ENCODE measurements around the gene AP1M2. TPM values are rescaled to one million over a fixed set of nuclear protein-coding genes. Genes with fewer than 3 reads are reported as not detected.

Gene AP1M2
- total RNA-seq, 1 donor from 2014 or later = 3.6 TPM

- H3K9ac ChIP-seq = no peak overlapping the region
- Mint-ChIP-seq H3K4me3 (no peak overlapping the region), H3K36me3 (peaks cover 27% of the 10 kb centered on the region), H3K4me1 (no peaks in the 10 kb centered on the region), H3K27ac (no peak overlapping the region), H3K9me3 (no peaks in the 10 kb centered on the region), H3K27me3 (ENCODE audit: insufficient read depth, low read depth) (no peaks in the 10 kb centered on the region)
- no peak overlapping the region for H2AFZ ChIP-seq (replicated peaks)
- H3K27me3 ChIP-seq = no peaks in the 10 kb centered on the region
- no peaks in the 10 kb centered on the region for H4K20me1 ChIP-seq (ENCODE audit: low read depth)
- TF ChIP-seq CTCF (IDR thresholded peaks at IDR 0.05) = no peak
- no peak for TF ChIP-seq EZH2 (IDR thresholded peaks at IDR 0.05)
- no peak for TF ChIP-seq EZH2phosphoT487 (IDR thresholded peaks at IDR 0.05)
- H3K36me3 ChIP-seq = no peaks in the 10 kb centered on the region
- H3F3A ChIP-seq (ENCODE audit: low read depth) = no peaks in the 10 kb centered on the region
- H3K4me2 ChIP-seq = no peak overlapping the region
- no peaks in the 10 kb centered on the region for H3K79me2 ChIP-seq (ENCODE audit: low read depth)
- no peaks in the 10 kb centered on the region for H3K4me1 ChIP-seq
- H3K27ac ChIP-seq = no peak overlapping the region
- H3K4me3 ChIP-seq = no peak overlapping the region
- H3K9me3 ChIP-seq (ENCODE audit: low read depth) = no peaks in the 10 kb centered on the region
- no peak for DNase-seq (ENCODE audit: low spot score)
These were observed 47.3 kb upstream of the AP1M2 start for GRCh38 chr19:10634430-10634829.

DNA sequence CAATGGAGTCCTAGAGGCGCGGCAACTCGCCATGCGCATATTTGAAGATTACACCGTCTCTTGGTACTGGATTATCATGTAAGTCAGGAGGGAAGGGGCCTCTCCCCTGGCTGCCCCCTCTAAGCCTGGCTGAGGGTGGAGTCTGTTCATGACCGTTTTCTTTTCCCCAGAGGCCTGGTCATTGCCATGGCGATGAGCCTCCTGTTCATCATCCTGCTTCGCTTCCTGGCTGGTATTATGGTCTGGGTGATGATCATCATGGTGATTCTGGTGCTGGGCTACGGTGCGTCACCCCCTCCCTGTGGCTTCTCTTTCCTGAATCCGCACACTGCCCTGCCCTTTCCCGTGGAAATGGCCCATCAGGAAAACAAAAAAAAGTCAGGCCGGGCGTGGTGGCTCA, 44.8 kb upstream of the AP1M2 start:
- H3K27ac ChIP-seq = no peak overlapping the region
- no peaks in the 10 kb centered on the region for H3K9me3 ChIP-seq (ENCODE audit: low read depth)
- no peaks in the 10 kb centered on the region for H3K36me3 ChIP-seq
- no peak overlapping the region for H3K4me3 ChIP-seq
- Mint-ChIP-seq H3K36me3 (peaks cover 23% of the 10 kb centered on the region), H3K4me1 (no peaks in the 10 kb centered on the region), H3K4me3 (peak overlapping the region; percentile 6), H3K9me3 (no peaks in the 10 kb centered on the region), H3K27ac (no peak overlapping the region), H3K27me3 (ENCODE audit: insufficient read depth, low read depth) (no peaks in the 10 kb centered on the region)
- H4K20me1 ChIP-seq (ENCODE audit: low read depth) = no peaks in the 10 kb centered on the region
- no peak overlapping the region for H3K9ac ChIP-seq
- H3K79me2 ChIP-seq (ENCODE audit: low read depth) = peaks cover 4% of the 10 kb centered on the region
- H3K4me2 ChIP-seq = no peak overlapping the region
- H3F3A ChIP-seq (ENCODE audit: low read depth) = no peaks in the 10 kb centered on the region
- H2AFZ ChIP-seq (replicated peaks) = no peak overlapping the region
- H3K4me1 ChIP-seq = no peaks in the 10 kb centered on the region
- no peaks in the 10 kb centered on the region for H3K27me3 ChIP-seq
- no peak for DNase-seq (ENCODE audit: low spot score)
- no peak for TF ChIP-seq EZH2phosphoT487 (IDR thresholded peaks at IDR 0.05)
- TF ChIP-seq EZH2 (IDR thresholded peaks at IDR 0.05) = no peak
- TF ChIP-seq CTCF (IDR thresholded peaks at IDR 0.05) = no peak

DNA sequence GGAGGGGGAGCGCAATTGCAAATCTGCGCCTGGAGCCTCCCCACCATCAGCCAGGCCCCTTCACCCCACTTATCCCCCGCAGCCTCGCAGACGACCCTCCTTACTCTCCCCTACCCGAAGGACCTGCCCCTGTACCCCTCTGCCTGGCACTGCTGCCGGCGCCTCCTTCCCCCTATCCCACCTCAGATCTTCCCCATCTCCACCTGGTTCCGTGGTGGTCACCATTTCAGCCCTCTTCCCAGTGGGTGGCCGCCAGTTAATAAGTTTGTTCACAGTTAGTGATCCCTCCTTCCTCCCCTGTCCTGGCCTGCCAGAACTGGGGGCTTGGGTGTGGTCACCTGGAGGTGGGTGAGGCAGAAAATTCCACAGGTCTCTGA, 38.6 kb upstream of the AP1M2 start:
- Histone ChIP-seq H3K4me3 (peak overlapping the region; percentile 57), H3K4me2 (peak overlapping the region; percentile 81), H3K4me1 (peaks cover 7% of the 10 kb centered on the region), H3K27me3 (no peaks in the 10 kb centered on the region), H3K27ac (peak overlapping the region; percentile 64), H2AFZ (replicated peaks) (no peak overlapping the region), H3K9ac (peak overlapping the region; percentile 69), H3F3A (ENCODE audit: low read depth) (peaks cover 15% of the 10 kb centered on the region), H3K9me3 (ENCODE audit: low read depth) (no peaks in the 10 kb centered on the region), H4K20me1 (ENCODE audit: low read depth) (peaks cover 10% of the 10 kb centered on the region), H3K36me3 (no peaks in the 10 kb centered on the region), H3K79me2 (ENCODE audit: low read depth) (peaks cover 56% of the 10 kb centered on the region)
- TF ChIP-seq EZH2 (IDR thresholded peaks at IDR 0.05) = no peak
- TF ChIP-seq EZH2phosphoT487 (IDR thresholded peaks at IDR 0.05) = no peak
- no peak for TF ChIP-seq CTCF (IDR thresholded peaks at IDR 0.05)
- DNase-seq (ENCODE audit: low spot score) = peak; percentile 30
- H3K27me3 Mint-ChIP-seq (ENCODE audit: insufficient read depth, low read depth) = peaks cover 2% of the 10 kb centered on the region
- H3K4me1 Mint-ChIP-seq = peaks cover 20% of the 10 kb centered on the region
- H3K27ac Mint-ChIP-seq = peak overlapping the region; percentile 53
- no peaks in the 10 kb centered on the region for H3K9me3 Mint-ChIP-seq
- H3K4me3 Mint-ChIP-seq = peak overlapping the region; percentile 84
- H3K36me3 Mint-ChIP-seq = peaks cover 11% of the 10 kb centered on the region
